Measurements from ENCODE around the gene ORC3. TPM values are rescaled to one million over a fixed set of nuclear protein-coding genes. Genes with fewer than 3 reads are reported as not detected.
"Not testable (repeated sequence)": the region's sequence is repeated elsewhere in the genome, so short reads cannot be mapped to it uniquely, and the experiment has no call there.

Gene ORC3
- total and polyA plus RNA-seq, 2 experiments from 2014 or later, result 32.4 to 35.3 TPM

- H3K4me1 ChIP-seq (ENCODE audit: insufficient read depth), result no peaks in the 10 kb centered on the region
- no peak overlapping the region for H3K27ac ChIP-seq
- H3K4me3 ChIP-seq, result no peak overlapping the region
- TF ChIP-seq EZH2 (IDR thresholded peaks at IDR 0.05; ENCODE audit: insufficient read depth, poor library complexity, severe bottlenecking), result no peak
- TF ChIP-seq EZH2phosphoT487 (IDR thresholded peaks at IDR 0.05; ENCODE audit: insufficient read depth, low read depth), result no peak
- no peak for DNase-seq
- no peak overlapping the region for H2AFZ ChIP-seq
- no peaks in the 10 kb centered on the region for H3F3A ChIP-seq (ENCODE audit: insufficient read depth)
- H3K9me3 ChIP-seq (ENCODE audit: low read depth), result no peaks in the 10 kb centered on the region
- H3K9ac ChIP-seq, result no peak overlapping the region
- peaks cover 15% of the 10 kb centered on the region for H3K36me3 ChIP-seq (ENCODE audit: low read depth)
- in situ Hi-C loops (cut with MboI), result no loop called here
- no peak overlapping the region for H3K4me2 ChIP-seq (ENCODE audit: unreplicated experiment)
- no peaks in the 10 kb centered on the region for H3K27me3 ChIP-seq (replicated peaks; ENCODE audit: insufficient read depth)
- WGBS, 2 experiments (ENCODE audit: low coverage in 1 of 2, low lambda C conversion rate in 2 of 2, missing lambda C conversion rate in 2 of 2), result 100% methylated on average over 1 of the region's 1 CpG
- no peaks in the 10 kb centered on the region for H4K20me1 ChIP-seq (ENCODE audit: insufficient read depth)
- H3K79me2 ChIP-seq (ENCODE audit: insufficient read depth), result no peaks in the 10 kb centered on the region
- no peaks in the 10 kb centered on the region for H3K9me2 ChIP-seq (ENCODE audit: insufficient read depth)
Measured at GRCh38 chr6:87600576-87600975, 10.6 kb downstream of the ORC3 start.

GRCh38 chr6:87606199-87606598 is 16.3 kb downstream of the ORC3 start:
- H3K9ac ChIP-seq, result no peak overlapping the region
- H3K27ac ChIP-seq, result no peak overlapping the region
- no peaks in the 10 kb centered on the region for H3K9me2 ChIP-seq (ENCODE audit: insufficient read depth)
- H3K79me2 ChIP-seq (ENCODE audit: insufficient read depth), result no peaks in the 10 kb centered on the region
- in situ Hi-C loops (cut with MboI), result no loop called here
- H3K4me3 ChIP-seq, result no peak overlapping the region
- H3K36me3 ChIP-seq (ENCODE audit: low read depth), result peaks cover 26% of the 10 kb centered on the region
- no peaks in the 10 kb centered on the region for H3K27me3 ChIP-seq (replicated peaks; ENCODE audit: insufficient read depth)
- H3K9me3 ChIP-seq (ENCODE audit: low read depth), result no peaks in the 10 kb centered on the region
- TF ChIP-seq EZH2phosphoT487 (IDR thresholded peaks at IDR 0.05; ENCODE audit: insufficient read depth, low read depth) (no peak), EZH2 (IDR thresholded peaks at IDR 0.05; ENCODE audit: insufficient read depth, poor library complexity, severe bottlenecking) (no peak)
- no peaks in the 10 kb centered on the region; the same call in 1 of the 2 replicates for H4K20me1 ChIP-seq (ENCODE audit: insufficient read depth)
- WGBS, 2 experiments (ENCODE audit: low coverage in 1 of 2, low lambda C conversion rate in 2 of 2, missing lambda C conversion rate in 2 of 2), result 77 to 82% methylated on average over 2 of the region's 2 CpGs
- H2AFZ ChIP-seq, result no peak overlapping the region
- H3K4me2 ChIP-seq (ENCODE audit: unreplicated experiment), result no peak overlapping the region
- DNase-seq, result no peak
- H3F3A ChIP-seq (ENCODE audit: insufficient read depth), result no peaks in the 10 kb centered on the region
- no peaks in the 10 kb centered on the region for H3K4me1 ChIP-seq (ENCODE audit: insufficient read depth)

GRCh38 chr6:87608802-87609201 is 18.9 kb downstream of the ORC3 start:
- H3K79me2 ChIP-seq (ENCODE audit: insufficient read depth), result no peaks in the 10 kb centered on the region

DNA sequence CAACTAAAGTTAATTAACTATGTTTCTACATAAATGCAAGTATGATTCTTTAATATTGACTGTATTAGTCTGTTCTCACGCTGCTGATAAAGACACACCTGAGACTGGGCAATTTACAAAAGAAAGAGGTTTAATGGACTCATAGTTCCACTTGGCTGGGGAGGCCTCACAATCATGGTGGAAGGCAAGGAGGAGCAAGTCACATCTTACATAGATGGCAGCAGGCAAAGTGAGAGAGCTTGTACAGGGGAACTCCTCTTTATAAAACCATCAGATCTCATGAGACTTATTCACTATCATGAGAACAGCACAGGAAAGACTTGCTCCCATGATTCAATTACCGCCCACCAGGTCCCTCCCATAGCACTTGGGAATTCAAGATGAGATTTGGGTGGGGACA is 23.1 kb downstream of the ORC3 start:
- not testable (repeated sequence) for H3K4me2 ChIP-seq (ENCODE audit: unreplicated experiment); H3K9ac ChIP-seq

More at GRCh38 chr6:87608802-87609201, 18.9 kb downstream of the ORC3 start:
- Histone ChIP-seq H3K9me2 (ENCODE audit: insufficient read depth) (no peaks in the 10 kb centered on the region), H3K9me3 (ENCODE audit: low read depth) (no peaks in the 10 kb centered on the region), H3K4me1 (ENCODE audit: insufficient read depth) (no peaks in the 10 kb centered on the region), H4K20me1 (ENCODE audit: insufficient read depth) (no peaks in the 10 kb centered on the region; the same call in 1 of the 2 replicates), H3K36me3 (ENCODE audit: low read depth) (peaks cover 45% of the 10 kb centered on the region), H3K27ac (no peak overlapping the region), H2AFZ (no peak overlapping the region), H3K4me3 (no peak overlapping the region), H3K9ac (no peak overlapping the region), H3K27me3 (replicated peaks; ENCODE audit: insufficient read depth) (no peaks in the 10 kb centered on the region), H3F3A (ENCODE audit: insufficient read depth) (no peaks in the 10 kb centered on the region), H3K4me2 (ENCODE audit: unreplicated experiment) (no peak overlapping the region)
- in situ Hi-C loops (cut with MboI), result no loop called here
- no peak for DNase-seq
- 83 to 84% methylated on average over 3 of the region's 3 CpGs for WGBS, 2 experiments (ENCODE audit: low coverage in 1 of 2, low lambda C conversion rate in 2 of 2, missing lambda C conversion rate in 2 of 2)
- TF ChIP-seq EZH2phosphoT487 (IDR thresholded peaks at IDR 0.05; ENCODE audit: insufficient read depth, low read depth) (no peak), EZH2 (IDR thresholded peaks at IDR 0.05; ENCODE audit: insufficient read depth, poor library complexity, severe bottlenecking) (no peak)

GRCh38 chr6:87617405-87617804 is 27.5 kb downstream of the ORC3 start:
- H3K27ac ChIP-seq, result no peak overlapping the region
- in situ Hi-C loops (cut with MboI), result no loop called here
- no peak overlapping the region for H3K4me3 ChIP-seq
- no peaks in the 10 kb centered on the region for H3K9me3 ChIP-seq (ENCODE audit: low read depth)
- no peaks in the 10 kb centered on the region for H3F3A ChIP-seq (ENCODE audit: insufficient read depth)
- H3K9me2 ChIP-seq (ENCODE audit: insufficient read depth), result no peaks in the 10 kb centered on the region
- no peak overlapping the region for H2AFZ ChIP-seq
- no peaks in the 10 kb centered on the region for H3K79me2 ChIP-seq (ENCODE audit: insufficient read depth)
- DNase-seq, result no peak
- H3K4me2 ChIP-seq (ENCODE audit: unreplicated experiment), result no peak overlapping the region
- WGBS, 2 experiments (ENCODE audit: low coverage in 1 of 2, low lambda C conversion rate in 2 of 2, missing lambda C conversion rate in 2 of 2), result 83 to 88% methylated on average over 4 of the region's 4 CpGs
- no peaks in the 10 kb centered on the region for H3K4me1 ChIP-seq (ENCODE audit: insufficient read depth)
- TF ChIP-seq EZH2phosphoT487 (IDR thresholded peaks at IDR 0.05; ENCODE audit: insufficient read depth, low read depth) (no peak), EZH2 (IDR thresholded peaks at IDR 0.05; ENCODE audit: insufficient read depth, poor library complexity, severe bottlenecking) (no peak)
- H4K20me1 ChIP-seq (ENCODE audit: insufficient read depth), result no peaks in the 10 kb centered on the region
- H3K27me3 ChIP-seq (replicated peaks; ENCODE audit: insufficient read depth), result no peaks in the 10 kb centered on the region
- H3K36me3 ChIP-seq (ENCODE audit: low read depth), result peaks cover 18% of the 10 kb centered on the region
- H3K9ac ChIP-seq, result no peak overlapping the region

More for the DNA sequence above, 23.1 kb downstream of the ORC3 start:
- H3K27ac ChIP-seq; DNase-seq; H2AFZ ChIP-seq; H4K20me1 ChIP-seq (ENCODE audit: insufficient read depth); H3K4me3 ChIP-seq; H3K27me3 ChIP-seq (replicated peaks; ENCODE audit: insufficient read depth); H3F3A ChIP-seq (ENCODE audit: insufficient read depth); H3K4me1 ChIP-seq (ENCODE audit: insufficient read depth); H3K9me3 ChIP-seq (ENCODE audit: low read depth); in situ Hi-C loops (cut with MboI); H3K9me2 ChIP-seq (ENCODE audit: insufficient read depth); H3K79me2 ChIP-seq (ENCODE audit: insufficient read depth): not testable (repeated sequence)
- peaks cover 32% of the 10 kb centered on the region for H3K36me3 ChIP-seq (ENCODE audit: low read depth)
- 98 to 99% methylated on average over 2 of the region's 2 CpGs for WGBS, 2 experiments (ENCODE audit: low coverage in 1 of 2, low lambda C conversion rate in 2 of 2, missing lambda C conversion rate in 2 of 2)

Measured in GM23248 (cell line).